ENCODE data around the gene UBTD1.
A peak's percentile ranks its signal among the peaks of the same experiment; 100 is the strongest.

- TF ChIP-seq CTCF (IDR thresholded peaks at IDR 0.05), result no peak
- peak in 2 of 4 donors; percentile 54 to 61 for TF ChIP-seq EP300 (IDR thresholded peaks at IDR 0.05)
- no peak for TF ChIP-seq POLR2A (IDR thresholded peaks at IDR 0.05)
- TF ChIP-seq POLR2AphosphoS5 (IDR thresholded peaks at IDR 0.05), result no peak
These were observed 110.4 kb downstream of the UBTD1 start for GRCh38 chr10:97608991-97609561.
